HG03108 (cell line): ENCODE measurements around the gene ZDHHC6.
"Not testable (repeated sequence)": the region's sequence is repeated elsewhere in the genome, so short reads cannot be mapped to it uniquely, and the experiment has no call there.

Experiments used
- ATAC-seq: cut with Tn5 transposase; IDR thresholded peaks from one replicate; pipeline ENCODE4 v1.9.1; 2021; ENCODE audit warnings: moderate library complexity; ENCODE audit not compliant: unreplicated experiment

ZDHHC6 gene

GRCh38 chr10:112393827-112394226 lies 52.9 kb downstream of the ZDHHC6 start:
- ATAC-seq, result no peak

- ATAC-seq, result no peak
Observed at GRCh38 chr10:112393341-112393740, 53.4 kb downstream of the ZDHHC6 start.

- no peak for ATAC-seq
Observed at GRCh38 chr10:112390125-112390703, 56.5 kb downstream of the ZDHHC6 start.

GRCh38 chr10:112389271-112389822 lies 57.4 kb downstream of the ZDHHC6 start:
- ATAC-seq, result peak; percentile 74

- no peak for ATAC-seq
Observed at GRCh38 chr10:112388548-112388947, 58.2 kb downstream of the ZDHHC6 start.

- ATAC-seq, result not testable (repeated sequence)
Observed at GRCh38 chr10:112388056-112388455, 58.7 kb downstream of the ZDHHC6 start.

GRCh38 chr10:112385201-112385600 lies 61.5 kb downstream of the ZDHHC6 start:
- ATAC-seq, result no peak

GRCh38 chr10:112384141-112384540 lies 62.6 kb downstream of the ZDHHC6 start:
- no peak for ATAC-seq

- no peak for ATAC-seq
Observed at GRCh38 chr10:112383325-112383724, 63.4 kb downstream of the ZDHHC6 start.

GRCh38 chr10:112382515-112383235 lies 64.0 kb downstream of the ZDHHC6 start:
- ATAC-seq, result no peak
